H9 (cell line): ENCODE measurements around the gene GPR146. TPM values are rescaled to one million over a fixed set of nuclear protein-coding genes. Genes with fewer than 3 reads are reported as not detected.

Source experiments
- DNase-seq: peaks from one replicate; pipeline ENCODE4 v3.0.0-alpha.2; 2017
- H2AFZ ChIP-seq: one replicate; pipeline ENCODE4 v1.6.1; 2013; ENCODE audit warnings: mild to moderate bottlenecking, low read length, control low read depth, moderate library complexity
- H2AK5ac ChIP-seq: 2 replicates; pipeline ENCODE4 v1.6.1; 2013; ENCODE audit warnings: low read length, control low read depth, mixed read lengths; ENCODE audit not compliant: insufficient read length
- H2BK120ac ChIP-seq: one replicate; pipeline ENCODE4 v1.6.1; 2013; ENCODE audit warnings: low read depth, mild to moderate bottlenecking, low read length, control low read depth, inconsistent platforms; ENCODE audit not compliant: poor library complexity, severe bottlenecking
- H2BK12ac ChIP-seq: 2 replicates; pipeline ENCODE4 v1.6.1; 2013; ENCODE audit warnings: low read length, control low read depth, mixed read lengths, low read depth; ENCODE audit not compliant: insufficient read length
- H2BK15ac ChIP-seq: 2 replicates; pipeline ENCODE4 v1.6.1; 2013; ENCODE audit warnings: low read depth, low read length, control low read depth
- H2BK20ac ChIP-seq: one replicate; pipeline ENCODE4 v1.6.1; 2013; ENCODE audit warnings: low read depth, mild to moderate bottlenecking, low read length, control low read depth, inconsistent platforms; ENCODE audit not compliant: poor library complexity, severe bottlenecking
- H2BK5ac ChIP-seq: 2 replicates; pipeline ENCODE4 v1.6.1; 2013; ENCODE audit warnings: low read length, control low read depth, mixed read lengths; ENCODE audit not compliant: insufficient read length
- H3K14ac ChIP-seq: 2 replicates; pipeline ENCODE4 v1.6.1; 2013; ENCODE audit warnings: low read length, control low read depth; ENCODE audit not compliant: insufficient read depth
- H3K18ac ChIP-seq: 2 replicates; pipeline ENCODE4 v1.6.1; 2013; ENCODE audit warnings: low read depth, mild to moderate bottlenecking, mixed read lengths, low read length, control low read depth; ENCODE audit not compliant: insufficient read length
- H3K23ac ChIP-seq: 2 replicates; pipeline ENCODE4 v1.6.1; 2013; ENCODE audit warnings: low read length, control low read depth, mixed read lengths, low read depth; ENCODE audit not compliant: insufficient read length
- H3K23me2 ChIP-seq: 2 replicates; pipeline ENCODE4 v1.6.1; 2013; ENCODE audit warnings: low read depth, mild to moderate bottlenecking, mixed read lengths, low read length, control low read depth; ENCODE audit not compliant: insufficient read length, poor library complexity, severe bottlenecking
- H3K27ac ChIP-seq: 2 replicates; pipeline ENCODE4 v1.5.1; 2013; ENCODE audit warnings: low read length, control low read depth, mixed read lengths, low read depth; ENCODE audit not compliant: insufficient read length
- H3K27me3 ChIP-seq: 2 replicates; pipeline ENCODE4 v1.6.1; 2013; ENCODE audit warnings: low read length, control low read depth, inconsistent platforms; ENCODE audit not compliant: insufficient read depth
- H3K4ac ChIP-seq: 2 replicates; pipeline ENCODE4 v1.6.1; 2013; ENCODE audit warnings: low read depth, mild to moderate bottlenecking, control low read depth, inconsistent platforms, low read length, moderate library complexity
- H3K4me1 ChIP-seq: 2 replicates; pipeline ENCODE4 v1.6.1; 2013; ENCODE audit warnings: low read length, control low read depth, inconsistent platforms; ENCODE audit not compliant: insufficient read depth
- H3K4me2 ChIP-seq: 2 replicates; pipeline ENCODE4 v1.6.1; 2013; ENCODE audit warnings: low read length, control low read depth, mixed read lengths; ENCODE audit not compliant: insufficient read length, insufficient read depth
- H3K56ac ChIP-seq: 2 replicates; pipeline ENCODE4 v1.6.1; 2013; ENCODE audit warnings: low read depth, mild to moderate bottlenecking, mixed read lengths, low read length, control low read depth; ENCODE audit not compliant: insufficient read length
- H3K79me1 ChIP-seq: 2 replicates; pipeline ENCODE4 v1.6.1; 2013; ENCODE audit warnings: low read depth, mild to moderate bottlenecking, moderate library complexity, low read length, control low read depth, inconsistent platforms; ENCODE audit not compliant: insufficient read depth, poor library complexity, severe bottlenecking
- H3K79me2 ChIP-seq: 2 replicates; pipeline ENCODE4 v1.6.1; 2013; ENCODE audit warnings: low read length, control low read depth, inconsistent platforms; ENCODE audit not compliant: insufficient read depth
- H3K9ac ChIP-seq: 2 replicates; pipeline ENCODE4 v1.6.1; 2013; ENCODE audit warnings: low read length, control low read depth, mixed read lengths; ENCODE audit not compliant: insufficient read length; ENCODE audit errors: extremely low read depth
- H3K9me3 ChIP-seq: one replicate; pipeline ENCODE4 v1.6.1; 2013; ENCODE audit warnings: low read depth, low read length, inconsistent platforms; ENCODE audit not compliant: control insufficient read depth
- H3T11ph ChIP-seq: one replicate; pipeline ENCODE4 v1.6.1; 2013; ENCODE audit warnings: mild to moderate bottlenecking, low read length, control low read depth, inconsistent platforms
- H4K20me1 ChIP-seq: one replicate; pipeline ENCODE4 v1.6.1; 2013; ENCODE audit not compliant: control insufficient read depth, insufficient read length, insufficient read depth
- H4K5ac ChIP-seq: 2 replicates; pipeline ENCODE4 v1.6.1; 2013; ENCODE audit warnings: low read depth, mild to moderate bottlenecking, mixed read lengths, low read length, control low read depth; ENCODE audit not compliant: insufficient read length
- H4K8ac ChIP-seq: replicated peaks from 2 replicates; pipeline ENCODE4 v1.6.1; 2013; ENCODE audit warnings: low read length, control low read depth, mixed read lengths, low read depth; ENCODE audit not compliant: insufficient read length
- H4K91ac ChIP-seq: 2 replicates; pipeline ENCODE4 v1.6.1; 2013; ENCODE audit warnings: low read depth, mild to moderate bottlenecking, moderate library complexity, mixed read lengths, low read length, control low read depth; ENCODE audit not compliant: insufficient read length
- H3K27ac Mint-ChIP-seq, 3 experiments: 2 replicates in 2 of 3; 3 replicates in 1 of 3; pipeline ENCODE4 v1.8.0; 2020 to 2021; ENCODE audit warnings: mixed read lengths in 3 of 3, mild to moderate bottlenecking in 1 of 3, moderate library complexity in 1 of 3
- H3K27me3 Mint-ChIP-seq: 2 replicates; pipeline ENCODE4 v1.8.0; 2021; ENCODE audit warnings: low read depth, mild to moderate bottlenecking, moderate library complexity, mixed read lengths
- H3K36me3 Mint-ChIP-seq, 3 experiments: 2 replicates in 2 of 3; 3 replicates in 1 of 3; pipeline ENCODE4 v1.8.0; 2020 to 2021; ENCODE audit warnings: low read depth in 3 of 3, mixed read lengths in 3 of 3; ENCODE audit not compliant: insufficient read depth in 1 of 3
- H3K4me1 Mint-ChIP-seq, 2 experiments: 2 replicates each; pipeline ENCODE4 v1.8.0; 2020; ENCODE audit warnings: mixed read lengths in 2 of 2
- H3K4me3 Mint-ChIP-seq, 2 experiments: 2 replicates in 1 of 2; 3 replicates in 1 of 2; pipeline ENCODE4 v1.8.0; 2020 to 2021; ENCODE audit warnings: mild to moderate bottlenecking in 2 of 2, mixed read lengths in 2 of 2, moderate library complexity in 1 of 2
- H3K9me3 Mint-ChIP-seq, 2 experiments: 2 replicates in 1 of 2; 3 replicates in 1 of 2; pipeline ENCODE4 v1.8.0; 2020; ENCODE audit warnings: mild to moderate bottlenecking in 2 of 2, mixed read lengths in 2 of 2, moderate library complexity in 1 of 2
- CTCF ChIP-seq: fragments of 200-600 bp; sonication (generic); conservative IDR thresholded peaks from 3 replicates; pipeline ENCODE4 v1.8.0; 2021; ENCODE audit warnings: antibody characterized with exemption, mild to moderate bottlenecking
- WGBS: extraction: QIAGEN DNeasy Blood & Tissue Kit; methylation state at CpG from one replicate; pipeline ENCODE4 v1.1.7; 2013; ENCODE audit warnings: missing lambda C conversion rate, low lambda C conversion rate, mixed read lengths; ENCODE audit not compliant: insufficient read length; ENCODE audit errors: extremely low coverage; 5-methylcytosine and 5-hydroxymethylcytosine counted together
- long read RNA-seq: library from polyadenylated mRNA; unstranded; transcript quantifications from one replicate; pipeline ENCODE4 v2.0.0, GENCODE V29; 2020
- total RNA-seq: library from RNA; stranded (reverse); gene quantifications from 2 replicates; pipeline ENCODE4 v1.2.1, GENCODE V29; 2021

The GPR146 gene
- 1.4 and 1.6 TPM in 2 replicates for total RNA-seq
- long read RNA-seq, transcript GPR146-203 (2 exons, 1,053 nt), result major isoform, 6 of 8 reads
- long read RNA-seq, partial matches to known transcripts, result 0 of 8 reads
- long read RNA-seq, other reads (novel, unspliced or antisense), result 0 of 8 reads

DNA sequence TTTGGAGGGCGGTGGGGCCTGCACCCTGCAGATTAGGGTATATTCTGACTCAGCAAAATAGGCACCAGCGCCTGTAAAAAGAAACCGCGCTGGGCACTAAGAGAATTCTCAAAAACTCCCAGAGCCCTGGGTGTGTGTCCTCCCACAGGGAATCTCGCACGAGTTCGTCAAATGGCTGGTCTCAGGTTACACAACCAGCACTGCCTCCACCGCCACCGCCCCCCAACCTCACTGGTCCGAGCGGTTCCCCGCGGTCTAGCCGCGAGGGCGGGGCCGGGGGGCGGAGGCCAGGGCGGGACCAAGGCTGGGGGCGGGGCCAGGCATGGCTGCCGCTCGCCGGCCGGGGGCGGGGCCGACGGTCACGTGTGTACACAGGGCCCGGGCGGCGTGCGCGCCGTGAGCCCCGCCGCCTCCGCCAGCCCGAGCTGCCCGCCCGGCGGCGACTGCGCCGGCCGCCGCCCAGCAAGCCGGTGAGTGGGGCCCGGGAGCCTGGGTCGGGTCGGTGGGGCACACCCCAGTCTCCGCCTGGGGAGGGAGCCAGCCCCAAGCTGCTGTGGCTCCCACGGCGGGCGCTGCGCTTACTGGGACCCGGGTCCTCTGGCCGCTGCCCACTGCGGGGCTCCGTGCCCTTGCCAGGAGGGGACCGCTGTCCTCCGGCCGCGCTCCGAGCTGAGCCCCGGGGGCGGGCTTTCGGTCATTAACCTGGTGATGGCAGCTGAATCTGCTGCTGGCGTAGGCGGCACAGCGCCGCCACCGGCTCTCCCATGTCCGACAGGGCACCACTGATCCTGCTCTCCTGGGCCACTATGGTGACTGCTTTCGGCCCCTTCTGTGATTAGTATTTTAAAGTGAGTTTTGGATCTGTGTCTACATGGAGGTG lies at the start of gene GPR146:
TSS of gene GPR146 (plus strand) at position 358 of the 880 bp plus-strand sequence. CDS start 12,970 bp downstream, outside the sequence.
- Histone ChIP-seq H2BK20ac (no peak within 1 kb of the TSS), H3K4me2 (peak within 1 kb of the TSS; percentile 56), H3K79me1 (no peaks in the 10 kb centered on the region), H2BK120ac (no peak within 1 kb of the TSS), H3K56ac (no peak within 1 kb of the TSS), H3K27me3 (no peaks in the 10 kb centered on the region), H3K9me3 (no peaks in the 10 kb centered on the region), H3K18ac (no peak within 1 kb of the TSS), H3K14ac (no peak within 1 kb of the TSS; the same call in 1 of the 2 replicates), H3K4ac (no peak within 1 kb of the TSS), H4K91ac (no peak within 1 kb of the TSS), H2BK12ac (no peak within 1 kb of the TSS), H3K4me1 (peaks cover 4% of the 10 kb centered on the region; the same call in 1 of the 2 replicates), H3K27ac (peak within 1 kb of the TSS; percentile 6), H4K8ac (no peak within 1 kb of the TSS), H3K9ac (peak within 1 kb of the TSS; percentile 17), H2AK5ac (no peak within 1 kb of the TSS), H4K5ac (no peak within 1 kb of the TSS), H2BK5ac (no peak within 1 kb of the TSS), H2BK15ac (no peak within 1 kb of the TSS), H3K23me2 (peaks cover 5% of the 10 kb centered on the region), H2AFZ (no peak within 1 kb of the TSS), H4K20me1 (no peaks in the 10 kb centered on the region), H3T11ph (no peak within 1 kb of the TSS), H3K23ac (no peak within 1 kb of the TSS), H3K79me2 (no peaks in the 10 kb centered on the region)
- Mint-ChIP-seq H3K4me3 (peak within 1 kb of the TSS; percentile 61 to 86), H3K27me3 (no peaks in the 10 kb centered on the region; the same call in 1 of the 2 replicates), H3K27ac (peak within 1 kb of the TSS; percentile 79 to 94 (median 89)), H3K4me1 (peaks cover 36 to 59% of the 10 kb centered on the region in 2 experiments), H3K36me3 (no peaks in the 10 kb centered on the region), H3K9me3 (no peaks in the 10 kb centered on the region; a peak in 1 of 5 replicates)
- WGBS, result no CpG with 5 or more reads among the region's 74 CpGs
- TF ChIP-seq CTCF, result peak; percentile 76
- peak; percentile 97 for DNase-seq
